HG03064 (cell line): ENCODE data around the gene GYS1.

Source experiments
- ATAC-seq: cut with Tn5 transposase; IDR thresholded peaks from one replicate; pipeline ENCODE4 v1.9.1; 2021; ENCODE audit warnings: low read depth; ENCODE audit not compliant: unreplicated experiment

Gene GYS1

GRCh38 chr19:48965806-48966540 lies 27.1 kb downstream of the GYS1 start:
- no peak for ATAC-seq

GRCh38 chr19:48965040-48965805 lies 27.9 kb downstream of the GYS1 start, which contains the start of gene FTL:
FTL (plus strand) TSS chr19:48965309; CDS start chr19:48965508, 199 bp downstream.
- ATAC-seq = peak; percentile 31

- ATAC-seq = no peak
Measured at GRCh38 chr19:48964205-48965039, 28.7 kb downstream of the GYS1 start.

GRCh38 chr19:48963371-48964204 lies 29.5 kb downstream of the GYS1 start:
- no peak for ATAC-seq

GRCh38 chr19:48962849-48963165 lies 30.3 kb downstream of the GYS1 start:
- no peak for ATAC-seq

GRCh38 chr19:48962029-48962848 lies 30.9 kb downstream of the GYS1 start:
- ATAC-seq = peak; percentile 44

- ATAC-seq = no peak
Measured at GRCh38 chr19:48961673-48962028, 31.5 kb downstream of the GYS1 start.

GRCh38 chr19:48961051-48961649 lies 32.0 kb downstream of the GYS1 start:
- ATAC-seq = no peak

GRCh38 chr19:48959341-48960239 lies 33.5 kb downstream of the GYS1 start:
- no peak for ATAC-seq

GRCh38 chr19:48958006-48958405 lies 35.1 kb downstream of the GYS1 start:
- no peak for ATAC-seq

GRCh38 chr19:48955308-48955958 lies 37.7 kb downstream of the GYS1 start:
- no peak for ATAC-seq

- ATAC-seq = peak; percentile 66
Measured at GRCh38 chr19:48954595-48955307, 38.4 kb downstream of the GYS1 start, which contains the start of gene BAX. BAX (plus strand) TSS chr19:48954875; CDS start chr19:48954929, 54 bp downstream.

GRCh38 chr19:48953990-48954594 lies 39.0 kb downstream of the GYS1 start:
- ATAC-seq = no peak

- no peak for ATAC-seq
Measured at GRCh38 chr19:48953141-48953540, 40.0 kb downstream of the GYS1 start.

- no peak for ATAC-seq
Measured at GRCh38 chr19:48950830-48951519, 42.1 kb downstream of the GYS1 start.

GRCh38 chr19:48950159-48950558 lies 43.0 kb downstream of the GYS1 start:
- no peak for ATAC-seq
